Breast epithelium (tissue), 3 donors: ENCODE data around the gene CHKA.

ENCODE experiments used
- CTCF ChIP-seq, 3 donors: fragments of 450-650 bp; IDR thresholded peaks; one replicate each; pipeline ENCODE4 v1.5.1; 2016 to 2017; ENCODE audit warnings: antibody characterized with exemption in 3 of 3, mild to moderate bottlenecking in 3 of 3, moderate library complexity in 3 of 3
- POLR2A ChIP-seq: fragments of 450-650 bp; IDR thresholded peaks from one replicate; pipeline ENCODE4 v1.6.1; 2016; ENCODE audit warnings: antibody characterized with exemption, mild to moderate bottlenecking, moderate library complexity
- POLR2AphosphoS5 ChIP-seq, 3 donors: sonication (generic); formaldehyde crosslinking; IDR thresholded peaks; one replicate each; pipeline ENCODE4 v1.6.1; 2017; ENCODE audit warnings: antibody characterized with exemption in 3 of 3

- TF ChIP-seq POLR2AphosphoS5 (IDR thresholded peaks at IDR 0.05) (no peak), POLR2A (no peak), CTCF (IDR thresholded peaks at IDR 0.05) (no peak)
Measured at GRCh38 chr11:68145120-68145866, 24.1 kb upstream of the CHKA start.
